Neural progenitor cell (in vitro differentiated cells): ENCODE data around the gene TEAD2. TPM values are rescaled to one million over a fixed set of nuclear protein-coding genes. Genes with fewer than 3 reads are reported as not detected.
"Not testable (repeated sequence)": the region's sequence is repeated elsewhere in the genome, so short reads cannot be mapped to it uniquely, and the experiment has no call there.

ENCODE experiments used
- DNase-seq: peaks from one replicate; pipeline ENCODE4 v3.0.0-alpha.2; 2016; ENCODE audit warnings: low spot score
- H2AFZ ChIP-seq: fragments of 200-600 bp; sonication (generic); replicated peaks from 2 replicates; pipeline ENCODE4 v1.6.1; 2016; ENCODE audit warnings: antibody characterized with exemption
- H3F3A ChIP-seq: fragments of 200-600 bp; sonication (generic); 2 replicates; pipeline ENCODE4 v1.6.1; 2016; ENCODE audit warnings: antibody characterized with exemption, low read depth
- H3K27ac ChIP-seq: fragments of 200-600 bp; sonication (generic); 2 replicates; pipeline ENCODE4 v1.5.1; 2016; ENCODE audit warnings: mild to moderate bottlenecking
- H3K27me3 ChIP-seq: fragments of 200-600 bp; sonication (generic); 2 replicates; pipeline ENCODE4 v1.6.1; 2016; ENCODE audit warnings: mild to moderate bottlenecking, moderate library complexity
- H3K36me3 ChIP-seq: fragments of 200-600 bp; sonication (generic); 2 replicates; pipeline ENCODE4 v1.5.1; 2016
- H3K4me1 ChIP-seq: fragments of 200-600 bp; sonication (generic); 2 replicates; pipeline ENCODE4 v1.6.1; 2016; ENCODE audit warnings: mixed run types
- H3K4me2 ChIP-seq: fragments of 200-600 bp; sonication (generic); 2 replicates; pipeline ENCODE4 v1.6.1; 2016
- H3K4me3 ChIP-seq: fragments of 200-600 bp; sonication (generic); 2 replicates; pipeline ENCODE4 v1.5.1; 2016
- H3K79me2 ChIP-seq: fragments of 200-600 bp; sonication (generic); 2 replicates; pipeline ENCODE4 v1.6.1; 2016; ENCODE audit warnings: low read depth
- H3K9ac ChIP-seq: fragments of 200-600 bp; sonication (generic); 2 replicates; pipeline ENCODE4 v1.6.1; 2016
- H3K9me3 ChIP-seq: fragments of 200-600 bp; sonication (generic); 2 replicates; pipeline ENCODE4 v1.5.1; 2016; ENCODE audit warnings: low read depth
- H4K20me1 ChIP-seq: fragments of 200-600 bp; sonication (generic); 2 replicates; pipeline ENCODE4 v1.6.1; 2016; ENCODE audit warnings: low read depth
- H3K27ac Mint-ChIP-seq: 3 replicates; pipeline ENCODE4 v1.8.0; 2021; ENCODE audit warnings: mixed read lengths
- H3K27me3 Mint-ChIP-seq: 2 replicates; pipeline ENCODE4 v1.8.0; 2022; ENCODE audit warnings: low read depth, mild to moderate bottlenecking, inconsistent platforms, moderate library complexity, mixed read lengths; ENCODE audit not compliant: insufficient read depth
- H3K36me3 Mint-ChIP-seq: 3 replicates; pipeline ENCODE4 v1.8.0; 2021; ENCODE audit warnings: mixed read lengths
- H3K4me1 Mint-ChIP-seq: 3 replicates; pipeline ENCODE4 v1.8.0; 2021; ENCODE audit warnings: mixed read lengths
- H3K4me3 Mint-ChIP-seq: 3 replicates; pipeline ENCODE4 v1.8.0; 2021; ENCODE audit warnings: mild to moderate bottlenecking, moderate library complexity, mixed read lengths
- H3K9me3 Mint-ChIP-seq: 3 replicates; pipeline ENCODE4 v1.8.0; 2020; ENCODE audit warnings: mixed read lengths
- CTCF ChIP-seq: fragments of 200-600 bp; sonication (generic); IDR thresholded peaks from 2 replicates; pipeline ENCODE4 v1.5.1; 2017; ENCODE audit warnings: antibody characterized with exemption, mild to moderate bottlenecking
- EZH2 ChIP-seq: fragments of 200-600 bp; sonication (generic); IDR thresholded peaks from 2 replicates; pipeline ENCODE4 v1.6.1; 2017; ENCODE audit warnings: antibody characterized with exemption, mild to moderate bottlenecking, moderate library complexity
- EZH2phosphoT487 ChIP-seq: fragments of 200-600 bp; sonication (generic); IDR thresholded peaks from 2 replicates; pipeline ENCODE4 v1.6.1; 2017; ENCODE audit warnings: antibody characterized with exemption
- total RNA-seq: library from RNA; depleted of rRNA; stranded (reverse); fragments of >200 nt; gene quantifications from 2 replicates; pipeline ENCODE4 v1.2.3, GENCODE V29; 2015; ENCODE audit warnings: low replicate concordance

Gene TEAD2
- total RNA-seq, 1 donor from 2014 or later = 125 TPM

GRCh38 chr19:49382639-49383038 is 20.4 kb upstream of the TEAD2 start:
- Histone ChIP-seq H2AFZ (no peak overlapping the region), H3F3A (no peaks in the 10 kb centered on the region), H3K27ac (no peak overlapping the region), H3K9me3 (peaks cover 3% of the 10 kb centered on the region), H4K20me1 (no peaks in the 10 kb centered on the region), H3K4me2 (no peak overlapping the region), H3K79me2 (no peaks in the 10 kb centered on the region), H3K4me1 (no peaks in the 10 kb centered on the region), H3K9ac (no peak overlapping the region), H3K4me3 (no peak overlapping the region), H3K27me3 (no peaks in the 10 kb centered on the region), H3K36me3 (no peaks in the 10 kb centered on the region)
- no peak for DNase-seq
- H3K27me3 Mint-ChIP-seq = peaks cover 13% of the 10 kb centered on the region
- no peak overlapping the region for H3K4me3 Mint-ChIP-seq
- no peaks in the 10 kb centered on the region for H3K4me1 Mint-ChIP-seq
- TF ChIP-seq CTCF (no peak), EZH2 (no peak), EZH2phosphoT487 (no peak)
- peaks cover 2% of the 10 kb centered on the region for H3K36me3 Mint-ChIP-seq
- no peak overlapping the region for H3K27ac Mint-ChIP-seq
- peaks cover 24% of the 10 kb centered on the region for H3K9me3 Mint-ChIP-seq

- no peak overlapping the region for H2AFZ ChIP-seq
- Mint-ChIP-seq H3K4me3 (no peak overlapping the region), H3K27ac (no peak overlapping the region), H3K9me3 (peaks cover 21% of the 10 kb centered on the region), H3K36me3 (no peaks in the 10 kb centered on the region), H3K4me1 (no peaks in the 10 kb centered on the region), H3K27me3 (peaks cover 9% of the 10 kb centered on the region)
- no peak for DNase-seq
- H3K79me2 ChIP-seq = no peaks in the 10 kb centered on the region
- H3K4me2 ChIP-seq = no peak overlapping the region
- H3K4me3 ChIP-seq = no peak overlapping the region
- H3K36me3 ChIP-seq = no peaks in the 10 kb centered on the region
- H3F3A ChIP-seq = no peaks in the 10 kb centered on the region
- no peak overlapping the region for H3K27ac ChIP-seq
- TF ChIP-seq CTCF (no peak), EZH2phosphoT487 (no peak), EZH2 (no peak)
- peaks cover 3% of the 10 kb centered on the region for H3K9me3 ChIP-seq
- H4K20me1 ChIP-seq = no peaks in the 10 kb centered on the region
- no peak overlapping the region for H3K9ac ChIP-seq
- H3K27me3 ChIP-seq = no peaks in the 10 kb centered on the region
- H3K4me1 ChIP-seq = no peaks in the 10 kb centered on the region
Observed at GRCh38 chr19:49380391-49380790, 18.2 kb upstream of the TEAD2 start.

- H3K4me2 ChIP-seq = no peak overlapping the region
- no peaks in the 10 kb centered on the region for H3K4me1 ChIP-seq
- Mint-ChIP-seq H3K4me1 (peaks cover 3% of the 10 kb centered on the region), H3K27ac (no peak overlapping the region), H3K36me3 (no peaks in the 10 kb centered on the region), H3K27me3 (peaks cover 5% of the 10 kb centered on the region), H3K9me3 (peaks cover 17% of the 10 kb centered on the region), H3K4me3 (no peak overlapping the region)
- no peak overlapping the region for H3K4me3 ChIP-seq
- no peak overlapping the region for H2AFZ ChIP-seq
- H4K20me1 ChIP-seq = no peaks in the 10 kb centered on the region
- DNase-seq = no peak
- H3K9me3 ChIP-seq = peaks cover 3% of the 10 kb centered on the region
- no peaks in the 10 kb centered on the region for H3K36me3 ChIP-seq
- no peak overlapping the region for H3K9ac ChIP-seq
- TF ChIP-seq EZH2phosphoT487 = no peak
- H3K27me3 ChIP-seq = no peaks in the 10 kb centered on the region
- H3K27ac ChIP-seq = no peak overlapping the region
- H3K79me2 ChIP-seq = no peaks in the 10 kb centered on the region
- peaks cover 2% of the 10 kb centered on the region for H3F3A ChIP-seq
Observed at GRCh38 chr19:49378512-49378911, 16.3 kb upstream of the TEAD2 start.

GRCh38 chr19:49374665-49375434 is 12.6 kb upstream of the TEAD2 start:
- H3K9me3 ChIP-seq = no peaks in the 10 kb centered on the region
- TF ChIP-seq EZH2 = no peak
- no peak for TF ChIP-seq EZH2phosphoT487
- H3F3A ChIP-seq = peaks cover 3% of the 10 kb centered on the region
- DNase-seq = no peak
- Mint-ChIP-seq H3K27ac (peak overlapping the region; percentile 12), H3K4me1 (peaks cover 3% of the 10 kb centered on the region), H3K9me3 (peaks cover 2% of the 10 kb centered on the region), H3K4me3 (no peak overlapping the region), H3K36me3 (no peaks in the 10 kb centered on the region), H3K27me3 (no peaks in the 10 kb centered on the region)
- H3K27me3 ChIP-seq = no peaks in the 10 kb centered on the region
- no peak overlapping the region for H3K4me3 ChIP-seq
- H3K4me2 ChIP-seq = no peak overlapping the region
- H4K20me1 ChIP-seq = no peaks in the 10 kb centered on the region
- H3K36me3 ChIP-seq = no peaks in the 10 kb centered on the region
- H3K79me2 ChIP-seq = no peaks in the 10 kb centered on the region
- no peak overlapping the region for H3K27ac ChIP-seq
- H2AFZ ChIP-seq = no peak overlapping the region
- H3K9ac ChIP-seq = no peak overlapping the region
- H3K4me1 ChIP-seq = no peaks in the 10 kb centered on the region

GRCh38 chr19:49373174-49373573 is 11.0 kb upstream of the TEAD2 start:
- H3K4me1 Mint-ChIP-seq, H3K36me3 Mint-ChIP-seq, H3K4me3 Mint-ChIP-seq: not testable (repeated sequence)

More at GRCh38 chr19:49373174-49373573, 11.0 kb upstream of the TEAD2 start:
- H3K79me2 ChIP-seq, H3F3A ChIP-seq, H3K4me1 ChIP-seq, H3K27me3 Mint-ChIP-seq, H3K27ac ChIP-seq, H2AFZ ChIP-seq, H3K27ac Mint-ChIP-seq, H3K36me3 ChIP-seq, DNase-seq, H3K27me3 ChIP-seq, H3K4me3 ChIP-seq, H4K20me1 ChIP-seq, H3K9ac ChIP-seq, H3K4me2 ChIP-seq, H3K9me3 Mint-ChIP-seq, H3K9me3 ChIP-seq: not testable (repeated sequence)
